T1000 (cell line): Measurements from ENCODE around the gene SH3GL3.

ENCODE experiments used
- DNase-seq: peaks from one replicate; lab custom pipeline; 2025; ENCODE audit warnings: mixed read lengths; lab: John Stamatoyannopoulos, UW

The SH3GL3 gene

DNA sequence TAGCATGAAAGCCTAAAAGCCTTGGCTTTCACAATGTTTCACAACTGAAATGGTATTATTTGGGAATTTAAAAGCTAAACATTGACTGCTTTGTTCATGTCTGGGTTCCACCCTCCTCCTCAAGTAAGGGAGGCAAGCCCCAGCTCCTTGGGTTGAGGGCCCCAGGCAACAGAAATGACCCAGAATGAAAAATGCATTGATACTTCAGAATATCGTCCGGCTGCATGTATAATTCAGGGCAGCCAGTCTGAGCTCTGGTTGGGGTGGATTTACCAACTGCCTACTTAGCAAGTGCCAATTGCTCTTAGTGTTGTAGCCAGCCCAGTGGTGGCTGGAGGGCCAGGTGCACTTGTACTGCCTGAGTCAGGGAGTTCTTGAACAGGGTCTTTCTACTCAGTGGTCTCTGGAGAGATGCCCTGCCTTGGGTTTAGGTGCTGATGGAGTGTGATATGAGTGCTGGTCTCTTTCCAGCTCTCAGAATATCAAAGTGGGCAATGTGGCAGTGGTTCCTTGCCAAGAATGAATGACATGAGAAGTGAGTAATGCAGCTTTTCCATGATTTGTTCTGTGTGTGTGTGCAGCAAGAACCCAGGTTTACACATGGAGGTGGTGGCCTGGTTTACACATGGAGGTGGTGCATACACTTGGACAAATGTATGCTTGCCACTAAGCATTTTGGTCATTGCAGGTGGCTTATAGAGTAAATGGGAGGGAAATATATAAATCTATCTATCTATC lies 165.9 kb downstream of the SH3GL3 start:
- DNase-seq, result no peak

DNA sequence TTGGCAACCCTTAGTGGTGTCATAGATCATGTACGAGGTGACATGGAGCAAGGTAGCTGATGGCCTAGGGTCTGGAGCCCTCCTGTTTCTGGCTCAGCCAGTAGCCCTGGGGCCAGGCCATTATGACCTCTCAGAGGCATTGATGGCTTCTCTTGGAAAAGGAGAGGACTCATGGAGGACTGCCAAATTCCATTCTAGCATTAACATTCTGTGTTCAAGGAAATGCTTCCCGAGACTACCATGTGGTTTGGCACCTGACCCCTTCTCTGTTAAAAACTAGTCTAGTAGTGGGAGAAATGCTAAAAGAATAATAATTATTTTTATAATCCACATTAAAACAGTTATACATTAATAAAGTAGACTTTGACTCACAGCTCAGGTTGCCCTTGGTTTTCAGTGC lies 166.6 kb downstream of the SH3GL3 start:
- DNase-seq, result no peak

DNA sequence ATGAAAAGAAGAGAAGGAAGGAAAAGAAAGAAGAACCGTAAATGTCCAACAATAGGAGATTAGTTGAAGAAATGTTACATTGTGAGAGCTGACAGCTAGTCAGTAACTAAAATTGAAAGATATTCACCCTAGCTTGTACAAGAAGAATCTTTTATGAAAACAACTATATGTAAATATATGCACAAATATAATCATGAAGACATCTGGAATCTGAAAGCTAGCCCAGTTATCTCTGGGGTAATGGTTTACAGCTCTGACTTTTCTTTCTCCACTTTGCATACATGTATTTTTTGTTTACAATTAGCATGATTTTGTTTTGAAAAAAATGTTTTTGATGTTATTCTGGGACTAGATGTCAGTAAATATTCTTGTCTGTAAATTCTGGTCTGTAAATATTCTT lies 169.7 kb downstream of the SH3GL3 start:
- DNase-seq, result no peak

DNA sequence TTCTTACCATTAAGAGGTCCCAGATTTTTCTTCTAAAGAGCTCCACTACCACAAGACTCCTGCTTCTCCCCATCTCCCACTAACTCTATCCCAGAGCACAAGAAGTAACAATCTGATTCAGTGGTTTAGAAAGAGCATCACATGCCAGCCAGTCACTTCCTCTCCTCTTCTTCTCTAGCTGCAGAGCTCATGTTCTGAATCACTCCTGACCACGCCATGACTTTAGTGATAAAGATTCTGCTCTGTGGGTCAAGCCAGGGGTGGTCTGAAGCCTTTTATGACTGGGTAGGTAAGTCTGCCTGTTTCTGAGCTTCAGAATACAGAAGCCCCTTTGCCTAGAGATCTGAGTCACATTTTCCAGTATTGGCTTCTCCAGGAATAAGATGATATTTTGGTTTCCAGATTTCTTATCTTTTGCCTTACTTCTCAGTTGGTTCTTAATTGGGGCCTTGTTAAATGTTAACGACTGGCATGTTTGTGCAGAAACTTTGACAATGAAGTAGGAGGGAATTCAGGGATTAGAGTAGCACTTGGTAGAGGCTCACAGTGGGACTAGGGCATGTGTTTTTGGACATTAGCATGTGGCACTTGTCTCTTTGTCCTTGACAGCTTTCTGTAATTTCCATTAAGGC lies 179.1 kb downstream of the SH3GL3 start:
- DNase-seq, result no peak

DNA sequence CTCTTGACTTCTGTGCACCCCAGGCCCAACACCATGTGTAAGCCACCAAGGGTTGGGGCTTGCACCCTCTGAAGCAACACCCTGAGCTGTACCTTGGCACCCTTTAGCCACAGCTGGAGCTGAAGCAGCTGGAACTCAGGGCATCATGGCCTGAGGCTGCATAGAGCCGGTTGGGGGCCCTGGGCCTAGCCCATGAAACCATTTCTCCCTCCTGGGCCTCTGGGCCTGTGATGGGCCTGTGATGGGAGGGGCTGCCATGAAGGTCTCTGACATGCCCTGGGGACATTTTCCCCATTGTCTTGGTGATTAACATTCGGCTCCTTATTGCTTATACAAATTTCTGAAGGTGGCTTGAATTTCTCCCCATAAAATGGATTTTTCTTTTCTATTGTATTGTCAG lies 184.4 kb downstream of the SH3GL3 start:
- no peak for DNase-seq

DNA sequence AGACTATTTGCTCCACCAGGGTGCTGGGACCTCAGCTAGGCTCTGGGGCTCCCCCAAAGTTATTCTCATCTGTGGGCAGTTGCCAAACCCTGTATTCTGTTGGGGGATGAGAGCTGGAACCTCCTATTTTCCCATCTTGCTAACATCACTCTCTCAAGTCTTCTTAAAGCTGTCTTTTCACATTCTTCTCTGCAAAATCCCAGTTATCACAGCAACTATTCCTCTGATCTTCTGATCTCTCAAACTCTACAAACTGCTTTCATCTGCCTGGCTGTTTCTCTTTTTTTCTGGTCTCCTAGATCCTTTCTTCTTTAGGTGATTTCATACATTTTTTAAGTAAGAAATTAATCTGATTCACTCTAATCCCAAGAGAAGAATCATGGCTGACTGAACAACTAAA lies 196.1 kb downstream of the SH3GL3 start:
- no peak for DNase-seq

DNA sequence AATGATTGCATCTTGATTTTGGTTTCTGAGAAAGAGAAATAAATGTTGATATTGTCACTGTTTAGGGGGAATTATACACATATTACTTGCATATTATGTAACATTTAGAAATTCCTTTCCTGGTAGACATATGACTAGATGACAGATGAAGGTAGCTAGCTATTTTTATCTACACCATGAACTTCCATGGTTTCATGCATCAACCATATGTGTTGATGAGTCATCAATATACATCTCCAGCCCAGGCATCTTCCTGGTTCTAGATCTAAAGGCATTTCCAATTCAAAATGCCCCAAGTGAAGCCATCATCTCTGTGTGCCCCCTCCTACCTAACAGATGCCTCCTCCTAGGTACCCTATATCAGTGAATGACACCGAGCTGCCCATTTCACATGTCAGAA lies 197.3 kb downstream of the SH3GL3 start:
- no peak for DNase-seq

DNA sequence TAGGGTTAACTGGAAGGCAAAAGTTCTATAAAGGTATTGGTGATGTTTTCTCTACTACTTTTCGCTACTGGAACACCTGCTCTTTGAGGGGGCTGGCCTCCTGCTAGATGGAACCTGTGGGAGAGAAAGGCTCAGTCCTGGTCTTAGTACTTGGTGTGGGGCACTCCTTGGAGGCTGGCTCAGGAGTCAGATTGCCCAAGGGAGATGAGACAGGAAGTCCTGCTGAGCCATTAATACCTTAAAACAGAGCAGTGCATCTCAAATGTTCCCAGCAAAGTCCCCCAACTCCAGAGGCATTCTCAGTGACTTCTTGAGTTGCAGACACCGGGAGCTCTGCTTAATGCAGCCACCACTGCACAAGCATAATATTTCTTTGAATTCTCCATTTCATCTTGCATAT lies 203.7 kb downstream of the SH3GL3 start:
- no peak for DNase-seq

DNA sequence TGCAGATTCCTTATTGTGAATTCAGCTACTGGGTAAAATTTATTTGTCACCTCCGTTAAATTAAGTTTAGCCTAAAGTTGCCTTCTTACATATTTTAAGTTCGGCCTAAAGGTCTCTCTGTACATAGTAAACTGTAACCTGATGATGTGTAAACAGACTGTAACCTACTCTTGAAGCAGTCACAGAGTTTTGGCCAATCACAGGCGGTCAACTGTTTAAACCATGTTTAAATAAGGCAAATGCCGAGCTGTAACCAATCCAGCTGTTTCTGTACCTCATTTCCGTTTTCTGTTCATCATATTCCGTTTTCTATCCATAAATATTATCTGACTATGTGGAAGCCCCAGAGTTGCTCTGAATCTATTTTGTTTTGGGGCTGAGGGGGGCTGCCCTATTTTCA lies 204.4 kb downstream of the SH3GL3 start:
- no peak for DNase-seq

DNA sequence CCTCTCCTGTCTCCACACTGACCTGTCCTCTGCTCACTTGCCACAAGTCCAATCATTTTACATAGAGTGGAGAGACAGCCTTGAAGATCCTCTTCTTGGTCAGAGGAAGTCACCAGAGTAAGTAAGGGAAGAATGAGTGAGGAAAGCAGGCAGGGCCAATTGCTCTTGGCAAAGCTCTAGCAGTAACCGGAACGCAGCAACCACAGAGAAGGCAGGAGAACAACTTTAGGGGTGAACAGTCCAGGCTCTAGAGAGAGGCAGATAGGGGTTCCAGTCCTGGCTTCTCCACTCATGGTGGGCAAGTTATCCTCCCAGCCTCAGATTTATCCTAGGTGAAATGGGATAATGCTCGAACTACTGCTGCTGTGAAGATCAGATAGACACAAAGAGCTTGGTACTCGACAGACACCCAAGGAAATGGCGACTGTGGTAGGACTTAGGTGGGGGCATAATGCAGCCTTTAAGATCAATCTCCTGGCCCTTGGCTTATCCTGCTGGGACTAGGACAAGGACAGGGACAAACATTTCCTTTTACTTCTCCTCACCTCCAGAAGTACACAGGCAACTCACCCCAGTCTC lies 205.6 kb downstream of the SH3GL3 start:
- no peak for DNase-seq

DNA sequence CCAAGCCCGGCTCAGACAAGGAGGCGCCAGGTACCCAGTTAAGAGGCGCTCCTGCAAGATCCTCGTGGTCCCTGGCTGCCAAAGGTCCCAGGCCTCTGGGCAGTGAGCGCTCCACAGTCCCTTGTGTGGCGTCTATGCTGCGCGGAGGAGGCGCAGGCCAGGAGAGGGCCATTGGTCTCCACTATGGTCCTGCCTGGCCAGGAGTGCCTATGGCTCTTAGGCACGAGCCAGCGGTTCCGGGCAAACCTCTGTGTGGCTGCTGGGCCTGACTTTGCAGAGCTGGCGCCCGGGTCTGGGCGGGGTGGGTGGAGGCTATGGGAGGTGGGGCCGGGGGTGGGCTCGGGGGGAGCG lies 206.1 kb downstream of the SH3GL3 start:
- no peak for DNase-seq

DNA sequence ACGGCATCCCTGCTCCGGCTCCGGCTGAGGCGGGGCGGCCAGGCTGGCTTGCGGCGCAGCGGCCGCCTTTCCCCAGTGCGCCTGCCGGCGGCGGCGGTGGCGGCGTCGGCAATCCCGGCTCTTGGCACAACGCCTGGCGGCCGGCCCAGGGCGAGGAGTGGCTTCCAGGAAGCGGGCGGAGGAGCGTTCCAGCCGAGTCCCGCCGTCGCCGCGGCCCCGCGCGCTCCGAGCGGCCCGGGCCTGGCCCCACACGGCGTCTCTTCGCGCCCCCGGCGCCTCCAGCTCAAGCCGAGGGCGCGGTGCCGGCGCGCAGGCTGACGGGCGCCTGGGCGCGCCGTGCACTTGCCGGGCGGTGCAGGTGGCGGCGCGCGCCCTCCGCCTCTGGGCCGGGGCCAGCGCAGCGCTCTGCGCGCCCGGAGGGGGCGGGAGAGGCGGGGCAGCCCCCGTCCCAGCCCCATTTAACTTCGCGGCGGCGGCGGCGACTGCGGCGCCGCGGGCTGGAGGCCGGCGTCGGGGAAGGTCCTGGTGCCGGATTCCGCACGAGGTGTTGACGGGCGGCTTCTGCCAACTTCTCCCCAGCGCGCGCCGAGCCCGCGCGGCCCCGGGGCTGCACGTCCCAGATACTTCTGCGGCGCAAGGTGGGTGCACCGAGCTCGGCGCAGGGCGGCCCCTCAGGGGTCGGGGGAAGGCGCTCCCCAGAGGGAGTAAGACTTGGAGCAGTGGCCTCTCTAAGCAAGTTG lies 206.7 kb downstream of the SH3GL3 start, which contains the start of gene ADAMTSL3:
TSS of gene ADAMTSL3 (plus strand) at position 485 of the 740 bp plus-strand sequence. CDS start 1,639 bp downstream, outside the sequence.
- DNase-seq, result no peak

DNA sequence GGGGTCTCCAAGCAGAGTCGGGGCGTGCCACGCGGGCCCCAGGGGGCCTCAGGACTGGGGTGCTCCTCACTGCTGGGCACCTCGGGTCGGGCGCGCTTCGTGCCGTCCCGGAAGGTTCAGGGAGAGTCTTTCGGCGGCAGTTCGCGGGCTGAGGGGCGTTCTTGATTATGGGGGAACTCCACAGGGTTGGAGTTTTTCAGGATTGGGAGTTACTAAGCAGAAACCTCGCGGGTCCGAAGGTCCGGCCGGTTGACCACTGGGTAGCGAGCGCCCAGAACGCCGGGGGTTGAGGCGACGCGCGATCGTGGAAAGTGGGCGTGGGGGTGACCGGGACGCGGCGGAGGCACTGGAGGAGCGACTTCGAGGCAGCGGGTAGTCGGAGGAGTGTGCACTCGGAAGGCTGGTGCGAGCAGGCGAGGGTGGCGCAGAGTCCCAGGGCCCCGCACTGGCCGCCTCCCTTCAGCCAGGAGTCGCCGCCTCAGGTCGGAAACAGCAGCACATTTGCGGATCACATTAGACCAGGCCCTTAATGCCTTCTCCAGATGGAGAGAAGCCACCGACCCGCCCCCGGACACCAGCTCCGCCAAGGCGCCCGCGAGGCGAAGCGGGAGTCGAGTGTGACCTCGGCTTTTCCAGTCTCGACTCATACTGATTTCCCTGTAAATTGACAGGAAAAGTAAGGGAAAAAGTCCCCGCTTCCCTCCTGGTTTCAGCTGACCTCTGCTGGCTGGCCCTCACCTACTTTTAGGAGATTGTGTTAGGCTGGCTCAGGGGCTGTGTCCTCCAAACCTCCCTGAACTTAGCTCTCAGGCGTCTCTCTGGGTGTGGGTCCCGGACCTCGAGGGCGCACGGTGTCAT lies 207.5 kb downstream of the SH3GL3 start:
- no peak for DNase-seq

DNA sequence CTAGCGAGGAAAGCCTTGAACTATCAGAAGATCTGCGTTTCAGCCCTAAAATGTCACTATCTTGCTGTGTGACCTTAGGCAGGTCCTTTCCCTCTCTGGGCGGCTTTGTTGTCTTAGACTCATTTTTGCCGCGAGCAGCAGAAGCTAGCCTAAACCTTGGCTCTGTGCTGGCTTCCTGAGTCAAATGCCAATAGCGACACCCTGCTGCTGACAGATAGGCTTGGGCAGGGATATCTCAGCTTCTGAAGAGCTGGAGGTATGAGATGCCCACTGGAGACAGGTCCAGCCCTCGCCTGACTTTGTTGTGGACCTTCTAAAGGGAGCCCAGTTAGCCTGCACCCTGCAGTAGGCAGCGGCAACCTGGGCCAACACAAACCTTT lies 208.1 kb downstream of the SH3GL3 start:
- DNase-seq, result no peak

DNA sequence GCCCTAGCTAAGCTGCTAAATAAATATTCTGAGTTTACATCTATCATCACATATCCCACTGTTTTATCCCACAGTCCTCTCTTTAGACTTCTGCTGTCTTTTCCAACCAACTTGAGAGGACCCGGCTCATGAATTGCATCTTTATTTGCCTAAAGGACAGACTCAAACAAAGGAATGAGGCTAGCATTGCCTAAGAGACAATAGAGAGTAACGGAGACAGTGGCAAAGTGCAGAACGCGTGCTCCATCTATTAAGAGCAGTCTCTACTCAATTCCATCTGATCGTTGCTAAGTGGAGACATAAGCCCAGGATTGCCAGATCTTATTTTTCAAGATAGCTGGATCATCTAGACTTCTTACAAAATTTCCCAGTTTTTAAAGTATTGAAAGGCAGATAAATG lies 209.1 kb downstream of the SH3GL3 start:
- no peak for DNase-seq

DNA sequence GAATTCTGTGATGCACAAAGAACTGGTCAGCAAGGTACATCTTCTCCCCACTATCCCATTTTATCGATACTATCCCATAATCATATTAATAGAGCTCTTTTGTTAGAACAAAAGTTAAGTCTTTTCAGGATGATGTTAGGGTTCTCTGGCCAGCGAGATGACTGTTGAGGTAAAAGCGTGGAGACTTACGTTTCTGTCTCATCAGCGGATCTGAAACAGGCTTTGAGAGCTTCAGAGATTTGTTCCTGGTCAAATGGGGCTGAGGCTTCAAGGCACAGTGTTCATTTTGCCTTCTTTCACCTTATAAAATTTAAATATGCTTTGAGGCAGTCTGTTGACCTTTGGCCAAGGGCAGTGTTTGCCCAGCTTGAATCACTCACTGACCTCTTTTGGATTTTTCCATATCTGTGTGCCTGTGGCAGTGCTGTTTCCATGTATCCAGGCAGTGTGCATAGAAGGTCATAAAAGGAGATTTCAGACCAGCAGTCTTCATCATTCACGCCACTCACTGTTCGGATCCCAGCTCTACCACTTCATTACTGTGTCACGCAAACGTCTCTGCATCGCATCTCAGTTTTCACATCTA lies 209.9 kb downstream of the SH3GL3 start:
- DNase-seq, result no peak

DNA sequence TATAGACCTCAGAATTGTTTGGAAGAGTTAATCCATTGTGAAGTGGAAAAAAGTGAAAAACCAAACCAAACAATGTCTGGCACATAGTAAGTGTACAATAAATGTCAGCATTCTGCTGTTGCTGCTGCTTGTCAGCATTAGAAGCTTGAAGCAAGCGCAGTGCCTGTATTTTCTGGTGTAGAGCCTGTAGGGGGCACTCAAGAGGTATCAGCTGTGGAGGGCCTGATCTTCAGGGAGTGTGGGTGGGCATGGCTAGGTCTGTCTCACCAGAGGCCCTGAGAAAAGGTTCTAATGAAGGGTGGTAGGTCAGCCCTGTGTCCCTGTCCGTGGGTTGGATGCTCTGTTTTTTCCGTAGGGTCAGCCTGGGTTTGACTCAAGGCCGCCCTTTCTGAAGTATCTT lies 210.4 kb downstream of the SH3GL3 start:
- DNase-seq, result no peak

DNA sequence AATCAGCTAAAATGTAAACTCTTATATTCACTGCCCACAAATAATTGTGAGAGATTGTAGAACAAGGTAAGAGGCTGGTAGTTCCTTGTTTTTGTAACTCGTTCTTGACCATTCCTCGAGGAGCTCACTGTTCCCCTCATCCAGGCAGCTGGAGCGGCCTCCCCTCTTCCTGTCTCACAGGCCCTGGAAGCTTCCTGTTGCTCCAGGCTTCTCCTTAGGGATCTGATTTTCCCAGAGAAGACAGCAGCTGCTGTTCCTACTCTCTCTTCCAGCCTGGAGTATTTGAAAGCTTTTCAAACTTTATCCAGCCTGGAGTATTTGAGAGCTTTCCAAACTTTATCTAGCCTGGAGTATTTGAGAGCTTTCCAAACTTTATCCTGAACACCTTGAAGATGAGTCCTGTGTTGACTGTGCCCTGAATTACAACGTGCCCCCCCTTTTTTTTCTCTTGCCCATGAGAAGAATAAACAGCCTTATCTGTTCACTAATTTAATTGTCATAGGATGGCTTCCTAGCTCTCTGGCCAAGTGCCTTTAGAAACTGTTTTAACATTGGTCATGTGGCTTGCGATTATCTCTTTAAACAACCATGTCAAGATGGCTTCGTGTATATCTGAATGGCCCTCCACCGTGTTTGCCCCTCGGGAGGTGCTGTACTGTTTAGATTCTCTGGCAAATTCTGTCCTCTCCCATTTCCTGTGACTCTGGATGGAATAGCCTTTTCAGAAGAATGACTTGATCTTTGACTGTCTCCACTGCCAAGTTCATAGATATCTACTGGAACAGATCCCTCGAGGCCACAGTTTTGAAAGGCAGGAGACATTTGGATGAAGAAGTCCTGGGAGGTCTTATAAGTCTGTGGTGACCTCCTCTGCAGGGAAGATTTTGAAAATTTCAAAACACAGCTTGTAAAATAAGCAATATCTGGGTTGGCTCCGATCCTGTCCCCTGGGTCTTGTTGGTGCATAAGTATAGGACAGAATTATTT lies 211.6 kb downstream of the SH3GL3 start:
- no peak for DNase-seq

DNA sequence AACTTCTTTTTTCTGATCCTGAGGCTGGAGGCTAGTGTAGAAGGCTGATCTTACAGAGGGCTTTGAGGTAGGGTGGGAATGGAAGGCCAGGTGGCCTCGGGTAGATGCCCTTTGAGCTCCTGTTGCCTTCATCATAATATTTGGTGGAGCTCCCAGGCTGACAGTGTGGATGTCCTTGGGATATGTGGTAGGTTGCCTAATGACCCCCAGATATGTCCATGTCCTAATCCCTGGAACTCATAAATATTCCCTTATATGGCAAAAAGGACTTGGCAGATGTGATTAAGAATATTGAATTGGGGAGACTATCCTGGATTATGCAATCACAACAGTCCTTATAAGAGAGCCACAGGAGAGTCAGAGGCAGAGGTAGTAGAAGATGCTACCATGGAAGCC lies 212.3 kb downstream of the SH3GL3 start:
- DNase-seq, result no peak

DNA sequence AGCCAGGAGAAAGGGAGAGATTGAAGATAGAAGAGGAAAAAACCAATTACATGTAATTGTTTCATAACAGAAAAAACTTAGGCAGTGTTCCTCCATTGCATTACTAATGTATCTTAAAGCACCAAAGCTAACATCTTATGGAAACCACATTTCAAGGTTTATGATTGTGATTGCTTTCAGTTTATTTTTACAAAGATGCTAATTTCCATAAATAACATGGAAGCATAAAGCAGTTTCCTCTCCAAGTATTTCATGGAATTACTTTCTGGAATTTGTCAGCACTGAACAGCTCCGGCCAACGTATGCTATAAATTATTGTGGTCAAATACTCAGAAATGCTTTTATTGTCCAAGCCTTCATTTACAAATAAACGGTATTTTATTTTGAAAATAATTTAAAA lies 218.3 kb downstream of the SH3GL3 start:
- DNase-seq, result no peak
